Neural cell (in vitro differentiated cells): ENCODE results near the gene WNT7B.

Experiments
- EP300 ChIP-seq: fragments of 450-650 bp; conservative IDR thresholded peaks from 2 replicates; pipeline ENCODE4 v1.6.1; 2014; ENCODE audit warnings: antibody characterized with exemption, mild to moderate bottlenecking, moderate library complexity; ENCODE audit not compliant: poor library complexity, severe bottlenecking
- TF ChIP-seq, protein P1 (sequence below): fragments of 450-650 bp; IDR thresholded peaks from 2 replicates; pipeline ENCODE4 v1.5.1; 2014; ENCODE audit warnings: antibody characterized with exemption, mild to moderate bottlenecking, moderate library complexity; ENCODE audit not compliant: poor library complexity, severe bottlenecking

- TF ChIP-seq, protein P1, sequence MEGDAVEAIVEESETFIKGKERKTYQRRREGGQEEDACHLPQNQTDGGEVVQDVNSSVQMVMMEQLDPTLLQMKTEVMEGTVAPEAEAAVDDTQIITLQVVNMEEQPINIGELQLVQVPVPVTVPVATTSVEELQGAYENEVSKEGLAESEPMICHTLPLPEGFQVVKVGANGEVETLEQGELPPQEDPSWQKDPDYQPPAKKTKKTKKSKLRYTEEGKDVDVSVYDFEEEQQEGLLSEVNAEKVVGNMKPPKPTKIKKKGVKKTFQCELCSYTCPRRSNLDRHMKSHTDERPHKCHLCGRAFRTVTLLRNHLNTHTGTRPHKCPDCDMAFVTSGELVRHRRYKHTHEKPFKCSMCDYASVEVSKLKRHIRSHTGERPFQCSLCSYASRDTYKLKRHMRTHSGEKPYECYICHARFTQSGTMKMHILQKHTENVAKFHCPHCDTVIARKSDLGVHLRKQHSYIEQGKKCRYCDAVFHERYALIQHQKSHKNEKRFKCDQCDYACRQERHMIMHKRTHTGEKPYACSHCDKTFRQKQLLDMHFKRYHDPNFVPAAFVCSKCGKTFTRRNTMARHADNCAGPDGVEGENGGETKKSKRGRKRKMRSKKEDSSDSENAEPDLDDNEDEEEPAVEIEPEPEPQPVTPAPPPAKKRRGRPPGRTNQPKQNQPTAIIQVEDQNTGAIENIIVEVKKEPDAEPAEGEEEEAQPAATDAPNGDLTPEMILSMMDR, result no peak
- TF ChIP-seq EP300, result no peak
Observed at GRCh38 chr22:45969414-45969799, 7.6 kb downstream of the WNT7B start.
